ENCODE measurements around the gene ATP9B. TPM values are rescaled to one million over a fixed set of nuclear protein-coding genes. Genes with fewer than 3 reads are reported as not detected.

Gene ATP9B
- total RNA-seq, 1 experiment from 2014 or later, result 8.6 TPM

DNA sequence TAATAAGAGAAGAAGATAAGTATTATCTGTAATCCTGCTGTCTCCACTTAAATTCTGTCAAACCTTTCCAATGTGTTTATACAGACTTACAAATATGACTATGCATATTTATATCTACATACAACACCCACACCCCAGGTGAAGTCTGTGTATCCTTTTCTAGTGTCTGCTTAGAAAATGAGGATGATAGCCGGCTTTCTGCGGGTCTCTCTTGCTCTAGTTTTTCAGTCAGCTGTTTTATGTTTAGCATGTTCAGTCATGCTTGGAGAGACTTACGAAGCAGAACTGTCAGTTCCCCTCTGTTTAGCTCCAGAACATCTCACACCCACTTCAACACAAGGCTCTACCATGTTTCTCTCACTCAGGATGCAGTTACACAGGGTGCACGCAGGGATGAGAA is 189.3 kb downstream of the ATP9B start:
- intact Hi-C loops (cut with micrococcal nuclease; ENCODE audit: unreplicated experiment), result no loop called here
- no peaks in the 10 kb centered on the region for H3F3A ChIP-seq (ENCODE audit: insufficient read depth, low read depth)
- CTCF ChIA-PET, result no interaction called here
- H4K20me1 ChIP-seq (ENCODE audit: insufficient read depth), result no peaks in the 10 kb centered on the region; the same call in 1 of the 2 replicates
- H3K9me2 ChIP-seq (ENCODE audit: insufficient read depth), result no peaks in the 10 kb centered on the region
- TF ChIP-seq EZH2 (IDR thresholded peaks at IDR 0.05; ENCODE audit: low read depth), result no peak
- TF ChIP-seq, protein P1, sequence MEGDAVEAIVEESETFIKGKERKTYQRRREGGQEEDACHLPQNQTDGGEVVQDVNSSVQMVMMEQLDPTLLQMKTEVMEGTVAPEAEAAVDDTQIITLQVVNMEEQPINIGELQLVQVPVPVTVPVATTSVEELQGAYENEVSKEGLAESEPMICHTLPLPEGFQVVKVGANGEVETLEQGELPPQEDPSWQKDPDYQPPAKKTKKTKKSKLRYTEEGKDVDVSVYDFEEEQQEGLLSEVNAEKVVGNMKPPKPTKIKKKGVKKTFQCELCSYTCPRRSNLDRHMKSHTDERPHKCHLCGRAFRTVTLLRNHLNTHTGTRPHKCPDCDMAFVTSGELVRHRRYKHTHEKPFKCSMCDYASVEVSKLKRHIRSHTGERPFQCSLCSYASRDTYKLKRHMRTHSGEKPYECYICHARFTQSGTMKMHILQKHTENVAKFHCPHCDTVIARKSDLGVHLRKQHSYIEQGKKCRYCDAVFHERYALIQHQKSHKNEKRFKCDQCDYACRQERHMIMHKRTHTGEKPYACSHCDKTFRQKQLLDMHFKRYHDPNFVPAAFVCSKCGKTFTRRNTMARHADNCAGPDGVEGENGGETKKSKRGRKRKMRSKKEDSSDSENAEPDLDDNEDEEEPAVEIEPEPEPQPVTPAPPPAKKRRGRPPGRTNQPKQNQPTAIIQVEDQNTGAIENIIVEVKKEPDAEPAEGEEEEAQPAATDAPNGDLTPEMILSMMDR (conservative IDR thresholded peaks at IDR 0.05), result no peak
- no peak overlapping the region for H3K27ac ChIP-seq
- no peaks in the 10 kb centered on the region for H3K4me1 ChIP-seq (replicated peaks; ENCODE audit: insufficient read depth)
- no peaks in the 10 kb centered on the region for H3K36me3 ChIP-seq (ENCODE audit: low read depth)
- DNase-seq, result no peak
- no peak overlapping the region for H3K4me3 ChIP-seq
- BruUV-seq (replicated peaks), result no TSS peak
- H3K79me2 ChIP-seq (ENCODE audit: low read depth), result no peaks in the 10 kb centered on the region
- no peak overlapping the region for H3K4me2 ChIP-seq
- no peaks in the 10 kb centered on the region for H3K27me3 ChIP-seq (ENCODE audit: insufficient read depth, low read depth)
- H2AFZ ChIP-seq, result no peak overlapping the region
- POLR2A ChIA-PET (ENCODE audit: unreplicated experiment), result no interaction called here
- H3K9me3 ChIP-seq (ENCODE audit: insufficient read depth, low read depth), result no peaks in the 10 kb centered on the region

DNA sequence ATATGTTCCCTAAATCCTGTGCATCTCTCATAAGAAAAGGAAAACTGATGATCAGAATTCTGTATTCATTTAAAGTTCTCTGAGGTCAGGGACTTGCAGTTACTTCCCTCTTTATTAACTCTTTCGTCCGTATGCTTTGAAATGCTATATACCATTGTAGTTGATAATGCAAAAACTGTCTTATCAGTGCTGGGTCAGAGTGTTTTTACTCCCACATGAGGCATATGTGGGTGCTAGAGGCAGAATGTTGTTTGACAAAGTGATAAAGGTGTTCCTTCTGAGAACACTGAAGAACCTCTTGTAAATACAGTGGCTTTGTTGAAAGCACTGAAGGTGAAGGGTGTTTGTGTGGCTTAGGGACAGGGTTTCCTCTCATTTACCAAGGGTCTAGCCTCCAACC is 190.0 kb downstream of the ATP9B start:
- H3K79me2 ChIP-seq (ENCODE audit: low read depth), result no peaks in the 10 kb centered on the region
- H2AFZ ChIP-seq, result no peak overlapping the region
- TF ChIP-seq, protein P1 (conservative IDR thresholded peaks at IDR 0.05), result no peak
- TF ChIP-seq EZH2 (IDR thresholded peaks at IDR 0.05; ENCODE audit: low read depth), result no peak
- intact Hi-C loops (cut with micrococcal nuclease; ENCODE audit: unreplicated experiment), result no loop called here
- H4K20me1 ChIP-seq (ENCODE audit: insufficient read depth), result no peaks in the 10 kb centered on the region; the same call in 1 of the 2 replicates
- H3K4me2 ChIP-seq, result no peak overlapping the region
- H3K9me3 ChIP-seq (ENCODE audit: insufficient read depth, low read depth), result no peaks in the 10 kb centered on the region
- H3K9me2 ChIP-seq (ENCODE audit: insufficient read depth), result no peaks in the 10 kb centered on the region
- ChIA-PET POLR2A (ENCODE audit: unreplicated experiment) (no interaction called here), CTCF (no interaction called here)
- no peaks in the 10 kb centered on the region for H3K36me3 ChIP-seq (ENCODE audit: low read depth)
- no peak overlapping the region for H3K27ac ChIP-seq
- no peaks in the 10 kb centered on the region for H3F3A ChIP-seq (ENCODE audit: insufficient read depth, low read depth)
- H3K27me3 ChIP-seq (ENCODE audit: insufficient read depth, low read depth), result no peaks in the 10 kb centered on the region
- H3K4me3 ChIP-seq, result no peak overlapping the region
- no TSS peak for BruUV-seq (replicated peaks)
- no peak for DNase-seq
- H3K4me1 ChIP-seq (replicated peaks; ENCODE audit: insufficient read depth), result no peaks in the 10 kb centered on the region

DNA sequence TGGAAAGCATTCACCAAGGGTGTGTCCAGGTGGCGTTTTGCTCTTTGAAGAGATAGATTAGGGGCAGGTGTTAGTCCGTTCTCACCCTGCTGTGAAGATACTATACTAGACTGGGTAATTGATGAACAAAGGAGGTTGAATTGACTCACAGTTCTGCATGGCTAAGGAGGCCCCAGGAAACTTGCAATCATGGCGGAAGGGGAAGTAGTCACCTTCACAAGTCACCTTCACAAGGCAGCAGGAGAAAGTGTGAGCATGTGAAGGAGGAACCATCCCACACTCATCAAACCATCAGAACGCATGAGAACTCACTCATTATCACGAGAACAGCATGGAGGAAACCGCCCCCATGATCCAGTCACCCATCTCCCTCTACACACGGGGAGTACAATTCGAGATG is 190.8 kb downstream of the ATP9B start:
- Histone ChIP-seq H3K4me1 (replicated peaks; ENCODE audit: insufficient read depth) (no peaks in the 10 kb centered on the region), H3K27me3 (ENCODE audit: insufficient read depth, low read depth) (no peaks in the 10 kb centered on the region), H3K36me3 (ENCODE audit: low read depth) (no peaks in the 10 kb centered on the region), H3K79me2 (ENCODE audit: low read depth) (no peaks in the 10 kb centered on the region), H3K9me3 (ENCODE audit: insufficient read depth, low read depth) (no peaks in the 10 kb centered on the region), H3K9me2 (ENCODE audit: insufficient read depth) (no peaks in the 10 kb centered on the region), H3K4me3 (no peak overlapping the region), H3K4me2 (no peak overlapping the region), H4K20me1 (ENCODE audit: insufficient read depth) (no peaks in the 10 kb centered on the region; the same call in 1 of the 2 replicates), H3K27ac (no peak overlapping the region), H3F3A (ENCODE audit: insufficient read depth, low read depth) (no peaks in the 10 kb centered on the region), H2AFZ (no peak overlapping the region)
- ChIA-PET POLR2A (ENCODE audit: unreplicated experiment) (no interaction called here), CTCF (no interaction called here)
- DNase-seq, result no peak
- no peak for TF ChIP-seq EZH2 (IDR thresholded peaks at IDR 0.05; ENCODE audit: low read depth)
- TF ChIP-seq, protein P1 (conservative IDR thresholded peaks at IDR 0.05), result no peak
- intact Hi-C loops (cut with micrococcal nuclease; ENCODE audit: unreplicated experiment), result no loop called here
- no TSS peak for BruUV-seq (replicated peaks)

Data from PC-9 (cell line).